Esophagus muscularis mucosa (tissue), 4 donors: Measurements from ENCODE around the gene PRKN. TPM values are rescaled to one million over a fixed set of nuclear protein-coding genes. Genes with fewer than 3 reads are reported as not detected.

Experiments
- DNase-seq: peaks from one replicate; pipeline ENCODE4 v3.0.0-alpha.2; 2017; ENCODE audit errors: extremely low spot score
- H3K27ac ChIP-seq, 4 donors: fragments of 200-600 bp; sonication (generic); replicated peaks in 1 of 4; 1 replicate in 3 of 4; 2 replicates in 1 of 4; pipeline ENCODE4 v1.5.1; 2016 to 2019; ENCODE audit warnings: mild to moderate bottlenecking in 1 of 4
- H3K27me3 ChIP-seq, 4 donors: fragments of 200-600 bp; sonication (generic); one replicate each; pipeline versions ENCODE4 v1.5.1 to v1.6.0; 2016 to 2019
- H3K36me3 ChIP-seq, 4 donors: fragments of 200-600 bp; sonication (generic); one replicate each; pipeline ENCODE4 v1.5.1; 2016 to 2019
- H3K4me1 ChIP-seq, 4 donors: fragments of 200-600 bp; sonication (generic); one replicate each; pipeline ENCODE4 v1.5.1; 2016 to 2019
- H3K4me3 ChIP-seq, 4 donors: fragments of 200-600 bp; sonication (generic); 1 replicate in 2 of 4; 2 replicates in 2 of 4; pipeline ENCODE4 v1.5.1; 2016 to 2019; ENCODE audit warnings: mild to moderate bottlenecking in 4 of 4, moderate library complexity in 1 of 4
- H3K9me3 ChIP-seq, 4 donors: fragments of 200-600 bp; sonication (generic); 1 replicate in 3 of 4; 2 replicates in 1 of 4; pipeline ENCODE4 v1.5.1; 2016 to 2019
- CTCF ChIP-seq, 3 experiments: fragments of 200-600 bp in 2 of 3; fragments of 450-650 bp in 1 of 3; sonication (generic) in 2 of 3; IDR thresholded peaks; one replicate each; pipeline ENCODE4 v1.5.1; 2017 to 2019; ENCODE audit warnings: antibody characterized with exemption in 3 of 3, mild to moderate bottlenecking in 2 of 3, moderate library complexity in 1 of 3
- EP300 ChIP-seq: sonication (generic); formaldehyde crosslinking; IDR thresholded peaks from one replicate; pipeline ENCODE4 v1.6.1; 2017; ENCODE audit warnings: antibody characterized with exemption
- POLR2A ChIP-seq: fragments of 450-650 bp; IDR thresholded peaks from one replicate; pipeline ENCODE4 v1.6.1; 2017; ENCODE audit warnings: antibody characterized with exemption, moderate library complexity, mild to moderate bottlenecking, low read depth
- POLR2AphosphoS5 ChIP-seq, 2 donors: sonication (generic); formaldehyde crosslinking; IDR thresholded peaks; one replicate each; pipeline ENCODE4 v1.6.1; 2017; ENCODE audit warnings: antibody characterized with exemption in 2 of 2
- WGBS: methylation state at CpG from one replicate; pipeline ENCODE4 v1.1.5; 2018; 5-methylcytosine and 5-hydroxymethylcytosine counted together
- intact Hi-C: fragments of 100-400 bp; cut with DNase I; formaldehyde crosslinking; loops from one replicate; pipeline ENCODE4 v1.15.1; 2023
- total RNA-seq, 4 donors: library from RNA; depleted of rRNA; stranded (reverse); fragments of >200 nt; gene quantifications; one replicate each; pipeline versions ENCODE4 v1.1.0 to v1.2.1, GENCODE V29; 2016

Gene PRKN
- total RNA-seq, 4 donors from 2014 or later: 9.6 to 14.5 (median 10.8) TPM

DNA sequence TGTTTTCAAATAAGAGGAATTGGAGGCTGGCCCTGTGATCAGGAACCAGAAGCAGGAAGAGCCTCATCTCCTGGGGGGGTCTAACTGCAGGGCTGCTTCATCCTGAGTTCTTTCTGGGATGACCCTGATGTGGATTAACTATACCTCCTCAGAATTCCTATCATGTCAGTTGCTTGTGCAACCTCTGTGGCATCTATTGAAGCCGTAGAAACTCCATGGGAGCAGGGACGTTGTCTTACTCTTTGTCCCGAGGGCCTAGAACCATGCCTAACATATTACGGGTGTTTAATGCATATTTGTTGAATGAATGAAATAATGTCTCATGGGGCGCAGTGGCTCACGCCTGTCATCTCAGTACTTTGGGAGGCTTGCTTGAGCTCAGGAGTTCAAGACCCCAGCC lies 1343.6 kb downstream of the PRKN start:
- no peaks in the 10 kb centered on the region for H3K4me1 ChIP-seq
- H3K36me3 ChIP-seq: no peaks in the 10 kb centered on the region
- H3K4me3 ChIP-seq: no peak overlapping the region
- H3K27ac ChIP-seq: no peak overlapping the region
- TF ChIP-seq EP300 (no peak), POLR2A (no peak), POLR2AphosphoS5 (IDR thresholded peaks at IDR 0.05) (no peak), CTCF (IDR thresholded peaks at IDR 0.05) (no peak)
- intact Hi-C loops: no loop called here
- 98% methylated on average over 6 of the region's 6 CpGs for WGBS
- H3K27me3 ChIP-seq: no peaks in the 10 kb centered on the region
- H3K9me3 ChIP-seq: peaks cover 0 to 4% (median 0%) of the 10 kb centered on the region in 4 donors
- no peak for DNase-seq

DNA sequence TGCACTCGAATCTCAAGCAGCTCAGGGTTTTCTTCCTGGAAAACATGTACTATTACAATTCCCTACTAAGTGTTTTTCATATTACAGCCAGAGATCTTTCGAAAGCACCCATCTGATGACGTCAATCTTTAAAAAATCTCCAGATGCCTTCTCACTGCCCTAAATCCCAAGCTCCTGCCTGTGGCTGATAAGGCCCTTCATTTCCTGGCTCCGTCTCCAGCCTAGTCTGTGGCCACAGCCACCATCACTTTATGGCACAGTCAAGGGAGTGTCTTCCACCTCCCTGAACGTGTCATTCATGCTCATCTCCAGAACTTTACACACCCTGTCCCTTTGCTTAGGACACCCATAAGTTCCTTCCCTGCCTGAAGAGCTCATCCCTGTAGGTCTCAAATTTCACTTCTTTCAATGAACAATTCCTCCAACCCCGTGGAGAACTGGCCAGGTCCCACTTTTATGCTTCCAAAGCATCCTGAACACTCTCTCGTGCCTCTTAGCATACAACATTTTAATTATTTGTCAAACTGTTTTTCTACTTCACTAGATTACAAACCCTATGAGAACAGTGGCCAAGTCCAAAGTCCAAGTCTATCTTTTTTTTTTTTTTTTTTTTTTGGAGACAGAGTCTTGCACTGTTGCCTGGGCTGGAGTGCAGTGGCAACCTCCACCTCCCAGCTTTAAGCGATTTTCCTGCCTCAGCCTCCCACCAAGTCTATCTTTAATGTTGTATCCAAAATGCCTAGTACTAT lies 1347.6 kb downstream of the PRKN start:
- Histone ChIP-seq H3K27ac (no peak overlapping the region), H3K36me3 (no peaks in the 10 kb centered on the region), H3K27me3 (no peaks in the 10 kb centered on the region), H3K4me1 (peaks cover 0 to 3% (median 0%) of the 10 kb centered on the region in 4 donors), H3K9me3 (no peaks in the 10 kb centered on the region), H3K4me3 (no peak overlapping the region)
- TF ChIP-seq POLR2A (no peak), CTCF (IDR thresholded peaks at IDR 0.05) (no peak), EP300 (no peak), POLR2AphosphoS5 (IDR thresholded peaks at IDR 0.05) (no peak)
- WGBS: 75% methylated on average over 8 of the region's 8 CpGs
- intact Hi-C loops: loop anchor here (10.0 kb wide), 1 partner anchor 645 kb away; no protein-coding TSS in a partner anchor
- no peak for DNase-seq

GRCh38 chr6:161378115-161378514 lies 1349.5 kb downstream of the PRKN start:
- DNase-seq: no peak
- TF ChIP-seq POLR2A: no peak
- no peak for TF ChIP-seq POLR2AphosphoS5 (IDR thresholded peaks at IDR 0.05)
- no peak for TF ChIP-seq CTCF (IDR thresholded peaks at IDR 0.05)
- TF ChIP-seq EP300: no peak
- 96% methylated on average over 4 of the region's 12 CpGs for WGBS
- H3K4me3 ChIP-seq: no peak overlapping the region
- peaks cover 0 to 10% (median 5%) of the 10 kb centered on the region in 4 donors for H3K4me1 ChIP-seq
- H3K27me3 ChIP-seq: no peaks in the 10 kb centered on the region
- no peaks in the 10 kb centered on the region for H3K36me3 ChIP-seq
- no peak overlapping the region for H3K27ac ChIP-seq
- no peaks in the 10 kb centered on the region for H3K9me3 ChIP-seq
- intact Hi-C loops: loop anchor here (10.0 kb wide), 1 partner anchor 643 kb away; no protein-coding TSS in a partner anchor

GRCh38 chr6:161377116-161377515 lies 1350.5 kb downstream of the PRKN start:
- no peak overlapping the region for H3K4me3 ChIP-seq
- H3K27ac ChIP-seq: no peak overlapping the region
- intact Hi-C loops: loop anchor here (10.0 kb wide), 1 partner anchor 642 kb away; no protein-coding TSS in a partner anchor
- H3K27me3 ChIP-seq: no peaks in the 10 kb centered on the region
- H3K9me3 ChIP-seq: no peaks in the 10 kb centered on the region
- WGBS: 93% methylated on average over 11 of the region's 13 CpGs
- no peak for DNase-seq
- TF ChIP-seq EP300 (no peak), POLR2A (no peak), CTCF (IDR thresholded peaks at IDR 0.05) (no peak), POLR2AphosphoS5 (IDR thresholded peaks at IDR 0.05) (no peak)
- peaks cover 0 to 10% (median 5%) of the 10 kb centered on the region in 4 donors for H3K4me1 ChIP-seq
- no peaks in the 10 kb centered on the region for H3K36me3 ChIP-seq
